ENCODE results near the gene TFCP2L1.

DNA sequence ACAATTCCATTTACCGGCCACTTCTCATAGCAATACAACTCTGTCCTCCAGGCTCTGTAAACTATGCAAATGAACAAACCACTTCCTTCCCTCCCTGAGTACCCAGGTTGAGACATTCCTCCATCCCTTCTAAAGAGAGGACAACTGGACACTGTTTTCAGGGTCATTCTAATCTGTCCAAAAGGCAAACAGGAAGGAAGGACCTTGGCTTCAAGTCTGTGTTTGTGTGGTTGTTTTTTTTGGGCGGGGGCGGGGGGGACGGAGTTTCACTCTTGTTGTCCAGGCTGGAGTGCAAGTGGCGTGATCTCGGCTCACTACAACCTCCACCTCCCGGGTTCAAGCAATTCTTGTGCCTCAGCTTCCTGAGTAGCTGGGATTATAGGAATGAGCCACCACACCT, 3.3 kb downstream of the TFCP2L1 start:
- TF ChIP-seq, protein P1, sequence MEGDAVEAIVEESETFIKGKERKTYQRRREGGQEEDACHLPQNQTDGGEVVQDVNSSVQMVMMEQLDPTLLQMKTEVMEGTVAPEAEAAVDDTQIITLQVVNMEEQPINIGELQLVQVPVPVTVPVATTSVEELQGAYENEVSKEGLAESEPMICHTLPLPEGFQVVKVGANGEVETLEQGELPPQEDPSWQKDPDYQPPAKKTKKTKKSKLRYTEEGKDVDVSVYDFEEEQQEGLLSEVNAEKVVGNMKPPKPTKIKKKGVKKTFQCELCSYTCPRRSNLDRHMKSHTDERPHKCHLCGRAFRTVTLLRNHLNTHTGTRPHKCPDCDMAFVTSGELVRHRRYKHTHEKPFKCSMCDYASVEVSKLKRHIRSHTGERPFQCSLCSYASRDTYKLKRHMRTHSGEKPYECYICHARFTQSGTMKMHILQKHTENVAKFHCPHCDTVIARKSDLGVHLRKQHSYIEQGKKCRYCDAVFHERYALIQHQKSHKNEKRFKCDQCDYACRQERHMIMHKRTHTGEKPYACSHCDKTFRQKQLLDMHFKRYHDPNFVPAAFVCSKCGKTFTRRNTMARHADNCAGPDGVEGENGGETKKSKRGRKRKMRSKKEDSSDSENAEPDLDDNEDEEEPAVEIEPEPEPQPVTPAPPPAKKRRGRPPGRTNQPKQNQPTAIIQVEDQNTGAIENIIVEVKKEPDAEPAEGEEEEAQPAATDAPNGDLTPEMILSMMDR (conservative IDR thresholded peaks at IDR 0.05 in 1 of 2, IDR thresholded peaks at IDR 0.05 in 1 of 2; ENCODE audit: low read depth in 1 of 2, low read length in 2 of 2) = no peak
- no peak for TF ChIP-seq EZH2 (IDR thresholded peaks at IDR 0.05; ENCODE audit: low read length, missing control alignments)

All from fibroblast of lung (primary cell).